PC-9 (cell line): Measurements from ENCODE around the gene RAE1. TPM values are rescaled to one million over a fixed set of nuclear protein-coding genes. Genes with fewer than 3 reads are reported as not detected.

ENCODE experiments used
- BruUV-seq: library from RNA; stranded (reverse); fragments of 400-500 nt; replicated peaks from 2 replicates; lab custom pipeline; 2021; lab: Mats Ljungman, UMichigan
- CTCF ChIA-PET: fragments of 300-600 bp; sonication (Branson Sonifier 250); formaldehyde crosslinking; loops from one replicate; lab custom pipeline; 2022; ENCODE audit warnings: antibody characterized with exemption; lab: Charles Lee
- POLR2A ChIA-PET: fragments of 300-600 bp; sonication (Branson Sonifier 250); formaldehyde crosslinking; loops from one replicate; lab custom pipeline; 2022; ENCODE audit warnings: antibody characterized with exemption; ENCODE audit not compliant: unreplicated experiment; lab: Charles Lee
- DNase-seq, 2 experiments: peaks; one replicate each; pipeline versions ENCODE4 v3.0.0 to v3.0.0-alpha.2; 2015 to 2022; ENCODE audit warnings: mixed read lengths in 1 of 2
- H2AFZ ChIP-seq: fragments of 200-600 bp; sonication (generic); 2 replicates; pipeline ENCODE4 v1.8.1; 2017; ENCODE audit warnings: antibody characterized with exemption
- H3F3A ChIP-seq: fragments of 200-600 bp; sonication (generic); 2 replicates; pipeline ENCODE4 v1.8.1; 2017; ENCODE audit warnings: antibody characterized with exemption, mild to moderate bottlenecking, low read depth; ENCODE audit not compliant: insufficient read depth
- H3K27ac ChIP-seq: fragments of 200-600 bp; sonication (generic); 2 replicates; pipeline ENCODE4 v1.6.1; 2016; ENCODE audit warnings: mixed run types
- H3K27me3 ChIP-seq: fragments of 200-600 bp; sonication (generic); 2 replicates; pipeline ENCODE4 v1.6.1; 2016; ENCODE audit warnings: low read depth, mixed run types; ENCODE audit not compliant: insufficient read depth
- H3K36me3 ChIP-seq: fragments of 200-600 bp; sonication (generic); 2 replicates; pipeline ENCODE4 v1.6.1; 2016; ENCODE audit warnings: low read depth, mixed run types
- H3K4me1 ChIP-seq: fragments of 200-600 bp; sonication (generic); replicated peaks from 2 replicates; pipeline ENCODE4 v1.6.1; 2016; ENCODE audit warnings: mixed run types; ENCODE audit not compliant: insufficient read depth
- H3K4me2 ChIP-seq: fragments of 200-600 bp; sonication (generic); 2 replicates; pipeline ENCODE4 v1.6.1; 2017; ENCODE audit warnings: mixed run types
- H3K4me3 ChIP-seq: fragments of 200-600 bp; sonication (generic); 2 replicates; pipeline ENCODE4 v1.6.1; 2016; ENCODE audit warnings: mixed run types
- H3K79me2 ChIP-seq: fragments of 200-600 bp; sonication (generic); 2 replicates; pipeline ENCODE4 v1.6.1; 2017; ENCODE audit warnings: low read depth, mixed run types
- H3K9me2 ChIP-seq: fragments of 200-600 bp; sonication (generic); 2 replicates; pipeline ENCODE4 v1.8.1; 2017; ENCODE audit warnings: mild to moderate bottlenecking; ENCODE audit not compliant: insufficient read depth
- H3K9me3 ChIP-seq: fragments of 200-600 bp; sonication (generic); 2 replicates; pipeline ENCODE4 v1.8.1; 2016; ENCODE audit warnings: low read depth; ENCODE audit not compliant: insufficient read depth
- H4K20me1 ChIP-seq: fragments of 200-600 bp; sonication (generic); 2 replicates; pipeline ENCODE4 v1.8.1; 2017; ENCODE audit not compliant: insufficient read depth
- CTCF ChIP-seq: fragments of 200-600 bp; sonication (generic); conservative IDR thresholded peaks from 2 replicates; pipeline ENCODE4 v1.6.1; 2017; ENCODE audit warnings: mixed run types, antibody characterized with exemption, mild to moderate bottlenecking, moderate library complexity
- EZH2 ChIP-seq: fragments of 200-600 bp; sonication (generic); IDR thresholded peaks from 2 replicates; pipeline ENCODE4 v1.8.0; 2017; ENCODE audit warnings: antibody characterized with exemption, low read depth
- intact Hi-C: fragments of 100-400 bp; cut with micrococcal nuclease; formaldehyde crosslinking; loops from one replicate; pipeline ENCODE4 v1.10.0; 2022; ENCODE audit not compliant: unreplicated experiment
- total RNA-seq: library from RNA; stranded (reverse); gene quantifications from 2 replicates; pipeline ENCODE4 v1.2.3, GENCODE V29; 2021

Gene RAE1
- total RNA-seq, 1 experiment from 2014 or later = 38.4 TPM

GRCh38 chr20:57420571-57421252 lies 69.7 kb downstream of the RAE1 start:
- DNase-seq = no peak
- TF ChIP-seq EZH2 = no peak
- no peak for TF ChIP-seq CTCF
- no peaks in the 10 kb centered on the region for H4K20me1 ChIP-seq
- peaks cover 23% of the 10 kb centered on the region for H3K27me3 ChIP-seq
- BruUV-seq = no TSS peak
- H2AFZ ChIP-seq = no peak overlapping the region
- no peak overlapping the region for H3K4me3 ChIP-seq
- no peaks in the 10 kb centered on the region for H3K9me2 ChIP-seq
- no peaks in the 10 kb centered on the region for H3K9me3 ChIP-seq
- H3K4me2 ChIP-seq = no peak overlapping the region
- POLR2A ChIA-PET = interaction anchor here (0.6 kb wide), 1 partner anchor 33 kb away, joined by 10 read pairs; no protein-coding TSS in a partner anchor
- H3K36me3 ChIP-seq = no peaks in the 10 kb centered on the region
- CTCF ChIA-PET = no interaction called here
- no peaks in the 10 kb centered on the region for H3K79me2 ChIP-seq
- 0 out of 2 replicates have a peak, but pooled peaks cover 5% of the 10 kb centered on the region for H3K4me1 ChIP-seq
- no peak overlapping the region for H3K27ac ChIP-seq
- no peaks in the 10 kb centered on the region; the same call in 1 of the 2 replicates for H3F3A ChIP-seq
- intact Hi-C loops = no loop called here

- ChIA-PET POLR2A (interaction anchor here (0.6 kb wide), 1 partner anchor 32 kb away, joined by 10 read pairs; no protein-coding TSS in a partner anchor), CTCF (no interaction called here)
- no peak overlapping the region for H3K27ac ChIP-seq
- peaks cover 23% of the 10 kb centered on the region for H3K27me3 ChIP-seq
- no peaks in the 10 kb centered on the region for H4K20me1 ChIP-seq
- no peak overlapping the region for H3K4me3 ChIP-seq
- no peaks in the 10 kb centered on the region for H3K9me2 ChIP-seq
- no peaks in the 10 kb centered on the region for H3K9me3 ChIP-seq
- 0 out of 2 replicates have a peak, but pooled peaks cover 5% of the 10 kb centered on the region for H3K4me1 ChIP-seq
- no TSS peak for BruUV-seq
- no peak overlapping the region for H2AFZ ChIP-seq
- no peaks in the 10 kb centered on the region; the same call in 1 of the 2 replicates for H3F3A ChIP-seq
- H3K4me2 ChIP-seq = no peak overlapping the region
- intact Hi-C loops = no loop called here
- no peak for DNase-seq
- no peaks in the 10 kb centered on the region for H3K36me3 ChIP-seq
- no peaks in the 10 kb centered on the region for H3K79me2 ChIP-seq
- TF ChIP-seq CTCF = no peak
- no peak for TF ChIP-seq EZH2
Observed at GRCh38 chr20:57421253-57422220, 70.5 kb downstream of the RAE1 start.

- Histone ChIP-seq H3K27ac (no peak overlapping the region), H3K27me3 (peaks cover 23% of the 10 kb centered on the region), H3K9me3 (no peaks in the 10 kb centered on the region), H3K4me1 (0 out of 2 replicates have a peak, but pooled peaks cover 5% of the 10 kb centered on the region), H3K4me3 (no peak overlapping the region), H3F3A (no peaks in the 10 kb centered on the region; the same call in 1 of the 2 replicates), H2AFZ (no peak overlapping the region), H3K36me3 (no peaks in the 10 kb centered on the region), H3K4me2 (no peak overlapping the region), H3K79me2 (no peaks in the 10 kb centered on the region), H4K20me1 (no peaks in the 10 kb centered on the region), H3K9me2 (no peaks in the 10 kb centered on the region)
- ChIA-PET CTCF (no interaction called here), POLR2A (no interaction called here)
- TF ChIP-seq EZH2 = no peak
- TF ChIP-seq CTCF = no peak
- BruUV-seq = no TSS peak
- intact Hi-C loops = no loop called here
- no peak for DNase-seq
Observed at GRCh38 chr20:57422254-57422653, 71.2 kb downstream of the RAE1 start.
